Endothelial cell of umbilical vein (primary cell): ENCODE results near the gene KRTAP3-2. TPM values are rescaled to one million over a fixed set of nuclear protein-coding genes. Genes with fewer than 3 reads are reported as not detected.

Experiments
- BruUV-seq: library from RNA; stranded (reverse); fragments of 400-500 nt; replicated peaks from 2 replicates; lab custom pipeline; 2021; lab: Mats Ljungman, UMichigan
- CTCF ChIA-PET: fragments of 300-600, 350-600 bp; sonication (Branson Sonifier 250); formaldehyde crosslinking; loops from one replicate; lab custom pipeline; 2021; ENCODE audit warnings: antibody characterized with exemption, inconsistent platforms; lab: Charles Lee
- POLR2A ChIA-PET: fragments of 300-600, 350-600 bp; sonication (Branson Sonifier 250); formaldehyde crosslinking; loops from one replicate; lab custom pipeline; 2021; ENCODE audit warnings: antibody characterized with exemption, inconsistent platforms; lab: Charles Lee
- DNase-seq: peaks from one replicate; pipeline ENCODE4 v3.0.0-alpha.2; 2011; ENCODE audit warnings: low read depth, low spot score
- FAIRE-seq: peaks from 2 replicates; lab custom pipeline; 2011; peaks lifted over from hg19 to GRCh38; lab: Jason Lieb, UNC
- H2AFZ ChIP-seq: 2 replicates; pipeline ENCODE4 v1.6.0; 2012; ENCODE audit warnings: low read depth, low read length, control low read depth, inconsistent platforms
- H3K27ac ChIP-seq: 2 replicates; pipeline ENCODE4 v1.5.1; 2011; ENCODE audit warnings: low read depth, mild to moderate bottlenecking, control low read depth, low read length, moderate library complexity; ENCODE audit not compliant: insufficient read depth
- H3K27me3 ChIP-seq, 2 experiments: 2 replicates each; pipeline versions ENCODE4 v1.6.0 to v1.6.1; 2011; ENCODE audit warnings: low read length in 2 of 2, mixed read lengths in 1 of 2; ENCODE audit not compliant: control insufficient read depth in 2 of 2, insufficient read depth in 2 of 2
- H3K36me3 ChIP-seq, 2 experiments: 2 replicates in 1 of 2; 3 replicates in 1 of 2; pipeline ENCODE4 v1.5.1; 2011; ENCODE audit warnings: low read length in 2 of 2, mild to moderate bottlenecking in 1 of 2, moderate library complexity in 1 of 2; ENCODE audit not compliant: control insufficient read depth in 2 of 2, insufficient read depth in 2 of 2; ENCODE audit errors: extremely low read depth in 1 of 2
- H3K4me1 ChIP-seq: 3 replicates; pipeline ENCODE4 v1.5.1; 2011; ENCODE audit warnings: mild to moderate bottlenecking, low read length; ENCODE audit not compliant: control insufficient read depth, insufficient read depth; ENCODE audit errors: extremely low read depth
- H3K4me2 ChIP-seq: 2 replicates; pipeline ENCODE4 v1.6.1; 2011; ENCODE audit warnings: low read length, control low read depth, mixed read lengths; ENCODE audit not compliant: insufficient read depth
- H3K4me3 ChIP-seq, 3 experiments: fragments of 200-600 bp in 1 of 3; sonication (generic), shearing (Covaris generic) in 1 of 3; replicated peaks in 1 of 3; 2 replicates each; pipeline ENCODE4 v1.5.1; 2011 to 2016; ENCODE audit warnings: control low read depth in 3 of 3, low read length in 3 of 3, mild to moderate bottlenecking in 2 of 3, inconsistent platforms in 1 of 3, low read depth in 1 of 3, moderate library complexity in 1 of 3; ENCODE audit not compliant: insufficient read depth in 1 of 3
- H3K79me2 ChIP-seq: 2 replicates; pipeline ENCODE4 v1.6.0; 2012; ENCODE audit warnings: low read length, inconsistent platforms; ENCODE audit not compliant: control insufficient read depth, insufficient read depth
- H3K9ac ChIP-seq: replicated peaks from 2 replicates; pipeline ENCODE3; 2011; ENCODE audit warnings: low read length, control low read depth; ENCODE audit not compliant: insufficient read depth; ENCODE audit errors: extremely low read depth
- H3K9me1 ChIP-seq: replicated peaks from 3 replicates; pipeline ENCODE4 v1.6.0; 2011; ENCODE audit warnings: mild to moderate bottlenecking, low read length; ENCODE audit not compliant: control insufficient read depth, insufficient read depth; ENCODE audit errors: extremely low read depth
- H3K9me3 ChIP-seq: replicated peaks from 2 replicates; pipeline ENCODE4 v1.5.1; 2012; ENCODE audit warnings: low read length, inconsistent platforms; ENCODE audit not compliant: control insufficient read depth, insufficient read depth
- H4K20me1 ChIP-seq: replicated peaks from 2 replicates; pipeline ENCODE3; 2011; ENCODE audit warnings: mild to moderate bottlenecking, low read length; ENCODE audit not compliant: control insufficient read depth, insufficient read depth; ENCODE audit errors: extremely low read depth
- CTCF ChIP-seq, 2 donors: IDR thresholded peaks; 1 replicate in 1 of 2; 2 replicates in 1 of 2; pipeline ENCODE4 v1.5.1; 2011; ENCODE audit warnings: low read length in 2 of 2, mild to moderate bottlenecking in 2 of 2, moderate library complexity in 2 of 2, control low read depth in 1 of 2, inconsistent platforms in 1 of 2, low read depth in 1 of 2; ENCODE audit not compliant: insufficient read depth in 1 of 2; ENCODE audit errors: extremely low read depth in 1 of 2
- EZH2 ChIP-seq: IDR thresholded peaks from 2 replicates; pipeline ENCODE4 v1.6.1; 2012; ENCODE audit warnings: borderline replicate concordance, low read depth, mild to moderate bottlenecking, moderate library complexity, low read length, inconsistent platforms; ENCODE audit not compliant: severe bottlenecking
- FOS ChIP-seq: IDR thresholded peaks from 2 replicates; pipeline ENCODE4 v1.6.1; 2011; ENCODE audit warnings: mild to moderate bottlenecking, low read length, moderate library complexity, borderline replicate concordance; ENCODE audit not compliant: insufficient read depth
- GATA2 ChIP-seq: IDR thresholded peaks from 2 replicates; pipeline ENCODE4 v1.7.0; 2011; ENCODE audit warnings: low read depth, mild to moderate bottlenecking, moderate library complexity, mixed read lengths, low read length; ENCODE audit not compliant: insufficient read length, insufficient read depth
- JUN ChIP-seq: IDR thresholded peaks from 2 replicates; pipeline ENCODE4 v1.6.1; 2011; ENCODE audit warnings: borderline replicate concordance, low read depth; ENCODE audit not compliant: insufficient read length, insufficient read depth
- MYC ChIP-seq: IDR thresholded peaks from one replicate; pipeline ENCODE4 v1.6.1; 2011; ENCODE audit warnings: mild to moderate bottlenecking, low read depth, low read length
- POLR2A ChIP-seq: IDR thresholded peaks from 2 replicates; pipeline ENCODE4 v1.6.1; 2012; ENCODE audit warnings: low read depth, mild to moderate bottlenecking, control low read depth, low read length
- POLR2AphosphoS5 ChIP-seq: IDR thresholded peaks from 2 replicates; pipeline ENCODE4 v1.6.1; 2012; ENCODE audit warnings: low read depth, mild to moderate bottlenecking, control low read depth, low read length, moderate library complexity; ENCODE audit not compliant: insufficient read depth
- dilution Hi-C: fragments of 300-500 bp; cut with MboI; formaldehyde crosslinking; loops from one replicate; pipeline ENCODE4 v1.15.0; 2019; ENCODE audit warnings: low sequenced_read_pairs; ENCODE audit not compliant: extremely low pct_ligation_motif_present
- intact Hi-C: fragments of 100-400 bp; cut with micrococcal nuclease; formaldehyde crosslinking; loops from one replicate; pipeline ENCODE4 v1.10.0; 2022
- polyA plus RNA-seq, 4 experiments: library from polyadenylated mRNA; depleted of rRNA in 3 of 4; stranded (reverse) in 3 of 4; unstranded in 1 of 4; fragments of >200 nt; gene quantifications; 2 replicates each; pipeline versions ENCODE4 v1.2.1 to v1.2.3, GENCODE V29; 2011 to 2012; ENCODE audit warnings: missing spikeins in 1 of 4
- total RNA-seq: library from RNA; stranded (reverse); gene quantifications from 2 replicates; pipeline ENCODE4 v1.2.3, GENCODE V29; 2021

The KRTAP3-2 gene
- total and polyA plus RNA-seq, 2 donors (not counting 3 experiments of a cell fraction or from before 2014, with no cell fraction given): not detected

GRCh38 chr17:41003926-41004325 is 4.2 kb upstream of the KRTAP3-2 start:
- ChIA-PET POLR2A (no interaction called here), CTCF (no interaction called here)
- DNase-seq (no peak), FAIRE-seq (no peak)
- Histone ChIP-seq H3K9me3 (no peaks in the 10 kb centered on the region), H3K9ac (no peak overlapping the region), H3K4me1 (no peaks in the 10 kb centered on the region), H3K27ac (no peak overlapping the region), H3K79me2 (no peaks in the 10 kb centered on the region), H3K4me2 (no peak overlapping the region), H4K20me1 (no peaks in the 10 kb centered on the region), H3K4me3 (no peak overlapping the region), H3K27me3 (no peaks in the 10 kb centered on the region), H3K36me3 (no peaks in the 10 kb centered on the region), H2AFZ (no peak overlapping the region), H3K9me1 (no peaks in the 10 kb centered on the region)
- BruUV-seq: no TSS peak
- intact Hi-C loops: no loop called here
- no peak for TF ChIP-seq FOS
- TF ChIP-seq MYC: no peak
- no peak for TF ChIP-seq CTCF (IDR thresholded peaks at IDR 0.05; ENCODE audit: extremely low read depth in 1 of 2, insufficient read depth in 1 of 2, low read depth in 1 of 2, low read length in 2 of 2)
- TF ChIP-seq JUN: no peak
- TF ChIP-seq POLR2A: no peak
- TF ChIP-seq GATA2: no peak
- no peak for TF ChIP-seq EZH2
- no peak for TF ChIP-seq POLR2AphosphoS5
- dilution Hi-C loops: no loop called here
